AG08395 (cell line): Measurements from ENCODE around the gene NEK6.

Experiments used
- DNase-seq: peaks from one replicate; pipeline ENCODE4 v3.0.0; 2012; ENCODE audit warnings: mixed read lengths, low spot score

The NEK6 gene

GRCh38 chr9:124399323-124399967 lies 141.7 kb downstream of the NEK6 start:
- peak; percentile 76 for DNase-seq

GRCh38 chr9:124399968-124400940 lies 142.5 kb downstream of the NEK6 start:
- no peak for DNase-seq
